ENCODE measurements around the gene HCFC2.
A peak's percentile ranks its signal among the peaks of the same experiment; 100 is the strongest.
"Not testable (repeated sequence)": the region's sequence is repeated elsewhere in the genome, so short reads cannot be mapped to it uniquely, and the experiment has no call there.

Gene HCFC2

DNA sequence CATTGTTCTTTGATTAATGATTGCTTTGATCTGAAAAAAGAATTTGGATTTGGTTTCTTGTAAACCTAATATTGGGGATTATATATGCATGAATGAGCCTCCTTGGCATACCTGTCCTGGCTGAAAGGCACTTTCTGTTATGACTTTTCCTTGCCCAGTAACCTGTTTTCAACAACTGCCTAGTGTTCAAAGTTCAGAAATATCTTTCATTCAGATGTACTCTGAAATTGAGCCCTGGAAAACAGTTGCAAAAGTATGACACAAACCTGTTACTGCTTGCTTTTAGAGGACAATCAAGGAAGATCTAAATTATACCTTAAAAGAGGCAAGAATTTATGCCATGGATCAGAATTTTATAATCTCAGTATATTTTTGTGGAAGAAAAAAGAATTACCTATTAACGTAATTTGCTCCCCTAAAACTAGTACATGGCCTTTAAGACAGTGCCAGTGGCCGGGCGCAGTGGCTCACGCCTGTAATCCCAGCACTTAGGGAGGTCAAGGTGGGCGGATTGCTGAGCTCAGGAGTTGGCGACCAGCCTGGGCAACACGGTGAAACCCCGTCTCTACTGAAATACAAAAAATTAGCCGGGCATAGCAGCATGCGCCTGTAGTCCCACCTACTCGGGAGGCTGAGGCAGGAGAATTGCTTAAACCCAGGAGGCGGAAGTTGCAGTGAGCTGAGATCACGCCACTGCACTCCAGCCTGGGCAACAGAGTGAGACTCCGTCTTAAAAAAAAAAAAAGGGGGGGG, 50.7 kb downstream of the HCFC2 start:
- not testable (repeated sequence) for DNase-seq (ENCODE audit: low read depth in 4 of 4, low spot score in 1 of 4)

GRCh38 chr12:104115587-104115975, 51.2 kb downstream of the HCFC2 start:
- DNase-seq (ENCODE audit: low read depth in 4 of 4, low spot score in 1 of 4) = no peak

- DNase-seq (ENCODE audit: low read depth in 4 of 4, low spot score in 1 of 4) = no peak
These were observed 56.7 kb downstream of the HCFC2 start for GRCh38 chr12:104121001-104121400.

GRCh38 chr12:104122298-104122697, 58.0 kb downstream of the HCFC2 start:
- no peak for DNase-seq (ENCODE audit: low read depth in 4 of 4, low spot score in 1 of 4)

GRCh38 chr12:104126548-104126947, 62.2 kb downstream of the HCFC2 start:
- DNase-seq (ENCODE audit: low read depth in 4 of 4, low spot score in 1 of 4) = no peak

DNA sequence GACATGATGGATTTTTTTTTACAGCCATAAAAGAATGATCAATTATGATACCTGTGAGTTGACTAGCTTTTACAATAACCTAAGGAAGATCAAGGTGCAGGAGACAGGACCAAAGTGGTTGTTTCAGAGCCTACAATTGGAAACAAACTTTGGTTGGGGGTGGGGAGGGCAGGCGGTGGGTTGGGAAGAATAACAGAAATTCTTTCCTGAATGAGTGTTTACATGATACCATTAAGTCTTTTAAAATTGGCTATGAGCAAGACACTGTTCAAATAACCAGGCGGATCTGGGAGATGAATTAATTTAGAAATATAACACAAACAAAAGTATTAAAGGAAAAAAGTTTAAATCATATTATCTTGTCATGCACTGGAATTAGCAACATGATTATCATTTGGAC, 66.4 kb downstream of the HCFC2 start:
- no peak for DNase-seq (ENCODE audit: low read depth in 4 of 4, low spot score in 1 of 4)

DNA sequence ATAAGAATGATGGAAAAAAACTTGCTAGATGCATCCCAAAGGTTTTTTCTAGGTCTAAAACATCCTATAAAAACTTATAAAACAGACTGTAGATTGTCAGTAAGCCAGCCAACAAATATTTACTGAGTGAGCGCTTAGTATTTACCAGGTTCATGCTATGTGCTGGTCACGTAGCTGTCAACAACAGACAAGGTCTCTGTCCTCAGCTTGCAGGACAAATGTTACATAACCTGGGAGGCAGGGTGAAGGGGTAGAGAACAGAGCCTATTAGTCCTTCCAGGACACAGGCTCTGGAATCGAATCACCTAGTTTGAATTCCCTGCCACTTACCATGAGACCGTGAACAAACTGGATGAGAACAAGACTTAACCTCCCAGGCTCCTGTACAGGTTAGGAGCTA, 67.3 kb downstream of the HCFC2 start:
- DNase-seq (ENCODE audit: low read depth in 4 of 4, low spot score in 1 of 4) = no peak

DNA sequence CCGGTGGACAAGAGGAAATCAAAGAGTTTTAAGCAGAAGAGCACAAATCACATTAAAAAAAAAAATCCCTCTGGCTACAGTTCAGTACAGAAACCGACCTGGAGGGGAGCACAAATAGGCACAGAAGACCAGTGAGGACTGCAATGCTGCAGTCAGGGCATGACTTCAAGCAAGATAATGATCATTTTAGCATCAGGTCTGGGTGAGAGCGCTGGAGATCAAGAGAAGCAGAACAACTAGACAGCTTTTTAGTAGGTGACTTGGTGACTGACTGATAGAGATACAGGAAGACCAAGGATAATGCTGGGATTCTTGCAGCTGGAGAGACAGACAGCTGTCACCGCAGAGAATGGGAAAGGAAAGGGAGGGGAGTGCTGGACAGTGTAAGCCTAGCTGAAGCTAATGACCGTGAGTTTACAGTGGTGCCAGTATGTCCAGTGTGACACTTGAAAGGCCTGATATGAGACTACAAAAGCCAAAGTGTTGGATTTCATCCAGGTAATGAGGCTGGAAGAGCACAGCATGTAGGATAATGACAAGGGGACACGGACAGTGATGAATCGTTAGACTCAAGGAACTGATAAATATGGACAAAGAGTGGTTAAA, 68.1 kb downstream of the HCFC2 start:
- DNase-seq (ENCODE audit: low read depth in 4 of 4, low spot score in 1 of 4) = no peak

DNA sequence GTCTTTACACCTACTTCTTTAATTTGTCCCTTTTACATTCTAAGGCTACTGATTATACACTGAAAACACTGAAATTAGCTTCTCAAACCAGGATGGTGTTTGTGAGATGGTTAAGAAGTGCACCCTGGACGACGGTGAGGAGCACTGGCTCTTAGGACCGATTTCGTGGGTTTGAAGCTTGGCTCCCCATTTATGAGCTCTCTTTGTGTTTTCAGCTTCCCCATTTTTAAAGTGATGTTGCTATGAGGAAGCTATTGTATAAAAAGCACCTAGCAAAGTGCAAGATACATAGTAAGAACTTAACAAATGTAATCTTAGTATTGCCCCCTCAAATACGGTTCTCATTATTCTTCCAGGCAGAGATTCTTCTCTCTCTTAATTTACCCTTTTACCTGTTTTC, 69.0 kb downstream of the HCFC2 start:
- no peak for DNase-seq (ENCODE audit: low read depth in 4 of 4, low spot score in 1 of 4)

- no peak for DNase-seq (ENCODE audit: low read depth in 4 of 4, low spot score in 1 of 4)
These were observed 69.5 kb downstream of the HCFC2 start for GRCh38 chr12:104133866-104134265.

DNA sequence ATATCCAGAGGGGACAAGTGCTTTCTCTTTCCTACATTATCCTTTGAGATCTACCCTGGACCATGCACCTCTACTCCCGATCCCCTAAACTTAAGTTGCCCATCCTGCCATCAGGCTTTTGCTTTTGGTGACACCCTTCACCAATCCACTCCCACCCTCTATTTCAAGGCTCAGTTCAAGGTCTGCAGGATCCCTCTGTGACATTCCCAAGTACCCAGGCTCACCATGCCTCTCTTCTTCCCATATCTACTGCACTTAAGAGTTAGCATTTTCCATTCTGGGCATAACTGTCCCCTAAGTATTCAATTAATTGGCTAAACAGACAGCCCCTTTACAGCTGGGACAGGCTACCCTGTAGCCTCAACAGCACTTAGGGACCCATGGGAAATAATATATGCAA, 70.6 kb downstream of the HCFC2 start:
- no peak for DNase-seq (ENCODE audit: low read depth in 4 of 4, low spot score in 1 of 4)

- DNase-seq (ENCODE audit: low read depth in 4 of 4, low spot score in 1 of 4) = no peak
These were observed 72.2 kb downstream of the HCFC2 start for GRCh38 chr12:104136577-104136976.

- peak in 3 of 4 experiments; percentile 21 to 35 (median 25) for DNase-seq (ENCODE audit: low read depth in 4 of 4, low spot score in 1 of 4)
These were observed 72.9 kb downstream of the HCFC2 start for GRCh38 chr12:104137001-104137901.

- DNase-seq (ENCODE audit: low read depth in 4 of 4, low spot score in 1 of 4) = peak; percentile 72 to 84 (median 80)
These were observed 73.8 kb downstream of the HCFC2 start, which contains the start of gene NFYB for GRCh38 chr12:104137902-104138796. Gene NFYB, minus strand, starts transcription at chr12:104138210. Its CDS starts 2,757 bp downstream, at chr12:104135453.

- no peak for DNase-seq (ENCODE audit: low read depth in 4 of 4, low spot score in 1 of 4)
These were observed 74.4 kb downstream of the HCFC2 start for GRCh38 chr12:104138797-104139152.

DNA sequence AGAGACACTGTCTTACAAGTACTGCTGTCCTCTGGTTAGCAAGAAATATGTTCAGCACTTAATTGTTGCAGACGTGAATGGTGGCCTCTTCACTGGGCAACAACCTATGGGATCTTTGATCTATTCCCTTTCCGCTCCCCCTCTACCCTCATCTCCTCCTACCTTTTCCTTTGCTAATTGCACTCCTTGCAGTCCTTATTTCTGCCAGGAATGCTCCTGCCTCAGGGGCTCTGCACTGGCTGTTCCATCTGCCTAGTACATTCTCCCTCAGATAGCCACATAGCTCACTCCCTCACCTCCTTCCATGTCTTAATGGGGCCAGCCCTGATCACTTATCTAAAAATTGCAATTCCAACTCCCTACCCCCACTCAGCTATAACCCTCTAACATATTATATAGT, 78.2 kb downstream of the HCFC2 start:
- DNase-seq (ENCODE audit: low read depth in 4 of 4, low spot score in 1 of 4) = no peak

GRCh38 chr12:104143002-104143401, 78.7 kb downstream of the HCFC2 start:
- no peak for DNase-seq (ENCODE audit: low read depth in 4 of 4, low spot score in 1 of 4)

DNA sequence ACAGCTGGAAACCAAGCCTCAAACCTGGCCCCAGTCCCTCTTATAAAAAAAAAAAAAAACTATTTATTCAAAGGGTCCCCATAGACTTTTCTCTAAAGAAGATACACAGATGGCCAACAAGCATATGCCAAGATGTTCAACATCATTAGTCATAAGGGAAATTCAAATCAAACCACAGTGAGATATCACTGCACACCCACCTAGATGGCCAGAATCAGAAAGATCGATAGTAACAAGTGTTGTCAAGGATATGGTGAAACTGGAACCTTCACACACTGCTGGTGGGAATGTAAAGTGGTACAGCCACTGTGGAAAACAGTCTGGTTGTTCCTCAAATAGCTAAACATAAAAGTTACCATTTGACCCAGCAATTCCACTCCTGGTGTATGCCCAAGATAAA, 79.6 kb downstream of the HCFC2 start:
- DNase-seq (ENCODE audit: low read depth in 4 of 4, low spot score in 1 of 4) = no peak

GRCh38 chr12:104147346-104147745, 83.0 kb downstream of the HCFC2 start:
- DNase-seq (ENCODE audit: low read depth in 4 of 4, low spot score in 1 of 4) = no peak

DNA sequence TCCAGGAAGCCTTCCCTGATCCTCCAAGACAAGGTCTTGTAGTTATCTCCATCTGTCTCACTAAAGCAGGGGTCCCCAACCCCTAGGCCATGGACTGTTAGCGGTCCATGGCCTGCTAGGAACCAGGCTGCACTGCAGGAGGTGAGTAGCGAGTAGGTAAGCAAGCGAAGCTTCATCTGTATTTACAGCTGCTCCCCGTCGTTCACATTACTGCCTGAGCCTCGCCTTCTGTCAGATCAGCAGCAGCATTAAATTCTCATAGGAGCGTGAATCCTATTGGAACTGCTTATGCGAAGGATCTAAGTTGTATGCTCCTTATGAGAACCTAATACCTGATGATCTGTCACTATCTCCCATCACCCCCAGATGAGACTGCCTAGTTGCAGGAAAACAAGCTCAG, 86.1 kb downstream of the HCFC2 start:
- no peak for DNase-seq (ENCODE audit: low read depth in 4 of 4, low spot score in 1 of 4)

DNA sequence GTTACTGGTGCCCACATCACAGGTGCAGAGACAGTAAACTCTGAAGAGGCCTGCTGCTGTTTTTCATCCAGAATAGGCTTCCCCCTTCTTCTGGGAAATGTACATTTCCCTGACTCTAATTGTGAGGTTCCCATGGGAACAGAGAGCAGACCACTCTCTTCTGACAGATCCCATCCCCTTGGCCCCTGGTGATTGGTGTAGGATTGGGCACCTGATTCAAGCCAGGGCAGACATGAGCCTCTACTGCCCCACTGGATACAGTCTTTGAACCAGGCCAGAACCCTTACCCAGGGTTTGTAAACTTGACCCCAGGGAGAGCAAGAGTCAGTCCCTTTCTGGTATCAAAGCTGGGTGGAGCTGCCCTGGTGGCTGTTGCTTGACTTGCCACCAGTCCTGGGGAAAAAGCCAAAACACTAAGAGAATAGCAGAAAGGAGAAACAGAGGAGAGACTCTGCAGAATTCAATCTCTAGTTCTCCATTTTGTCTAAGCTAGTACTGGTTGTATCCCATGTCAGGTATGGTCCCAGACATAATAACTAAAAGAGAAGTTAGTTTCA, 88.4 kb downstream of the HCFC2 start:
- DNase-seq (ENCODE audit: low read depth in 4 of 4, low spot score in 1 of 4) = no peak

Measured in stimulated activated CD4-positive, alpha-beta T cell treated with anti-CD3 and anti-CD28 coated beads, Interleukin-1b, Interleukin-23, amount 100 ng/mL, for 24 hours (primary cell).